Lower lobe of right lung (tissue), 2 donors: ENCODE measurements around the gene LAMB3. TPM values are rescaled to one million over a fixed set of nuclear protein-coding genes. Genes with fewer than 3 reads are reported as not detected.
A peak's percentile ranks its signal among the peaks of the same experiment; 100 is the strongest.

Source experiments
- ATAC-seq, 2 donors: fragments of 200-7000 bp; cut with Tn5 transposase; one replicate each; pipeline ENCODE4 v1.9.1; 2020 to 2022; ENCODE audit warnings: mild to moderate bottlenecking in 2 of 2, moderate library complexity in 2 of 2
- DNase-seq: peaks from one replicate; pipeline ENCODE4 v3.0.0-alpha.2; 2020
- H3K27ac ChIP-seq: fragments of 200-600 bp; one replicate; pipeline ENCODE4 v1.8.0; 2022
- H3K27me3 ChIP-seq: fragments of 200-600 bp; one replicate; pipeline ENCODE4 v1.8.0; 2022; ENCODE audit warnings: low read depth
- H3K36me3 ChIP-seq: fragments of 200-600 bp; one replicate; pipeline ENCODE4 v1.8.0; 2022; ENCODE audit warnings: mild to moderate bottlenecking
- H3K4me1 ChIP-seq: fragments of 200-600 bp; one replicate; pipeline ENCODE4 v1.8.0; 2022
- H3K4me3 ChIP-seq: fragments of 200-600 bp; one replicate; pipeline ENCODE4 v1.8.0; 2022; ENCODE audit warnings: mild to moderate bottlenecking
- H3K9me3 ChIP-seq: fragments of 200-600 bp; one replicate; pipeline ENCODE4 v1.8.0; 2022
- CTCF ChIP-seq: fragments of 200-600 bp; IDR thresholded peaks from one replicate; pipeline ENCODE4 v1.8.0; 2022; ENCODE audit warnings: antibody characterized with exemption, mild to moderate bottlenecking
- intact Hi-C: fragments of 100-400 bp; cut with DNase I; formaldehyde crosslinking; loops from one replicate; pipeline ENCODE4 v1.11.0; 2022
- total RNA-seq: library from RNA; stranded (reverse); fragmentation: NEBNext Ultra II Directional; extraction: Animal tissue kit (Norgen Biotek cat#: 25700); gene quantifications from one replicate; pipeline ENCODE4 v1.2.1, GENCODE V29; 2021
- donor health status: DM: no; HTN: yes; CAD: no; lungs with severe emphysema.

The LAMB3 gene
- total RNA-seq, 1 donor from 2014 or later = 47.2 TPM

GRCh38 chr1:209601809-209602657 is 50.2 kb downstream of the LAMB3 start:
- Histone ChIP-seq H3K36me3 (no peaks in the 10 kb centered on the region), H3K4me3 (no peak overlapping the region), H3K27me3 (peaks cover 5% of the 10 kb centered on the region), H3K4me1 (no peaks in the 10 kb centered on the region), H3K9me3 (no peaks in the 10 kb centered on the region), H3K27ac (no peak overlapping the region)
- no peak for DNase-seq
- ATAC-seq = peak; percentile 73 to 83
- intact Hi-C loops = no loop called here
- TF ChIP-seq CTCF = peak; percentile 59

- no peak for ATAC-seq
- no peak for DNase-seq
- Histone ChIP-seq H3K27ac (no peak overlapping the region), H3K4me3 (no peak overlapping the region), H3K27me3 (peaks cover 5% of the 10 kb centered on the region), H3K36me3 (no peaks in the 10 kb centered on the region), H3K4me1 (no peaks in the 10 kb centered on the region), H3K9me3 (no peaks in the 10 kb centered on the region)
- TF ChIP-seq CTCF = no peak
- intact Hi-C loops = no loop called here
These were observed 51.7 kb downstream of the LAMB3 start for GRCh38 chr1:209600541-209600940.

- TF ChIP-seq CTCF = no peak
- intact Hi-C loops = no loop called here
- Histone ChIP-seq H3K27ac (no peak overlapping the region), H3K27me3 (peaks cover 5% of the 10 kb centered on the region), H3K36me3 (no peaks in the 10 kb centered on the region), H3K4me3 (no peak overlapping the region), H3K4me1 (no peaks in the 10 kb centered on the region), H3K9me3 (no peaks in the 10 kb centered on the region)
- ATAC-seq (no peak), DNase-seq (no peak)
These were observed 54.0 kb downstream of the LAMB3 start for GRCh38 chr1:209598227-209598626.

- Histone ChIP-seq H3K36me3 (no peaks in the 10 kb centered on the region), H3K27ac (no peak overlapping the region), H3K27me3 (peaks cover 5% of the 10 kb centered on the region), H3K4me1 (no peaks in the 10 kb centered on the region), H3K9me3 (no peaks in the 10 kb centered on the region), H3K4me3 (no peak overlapping the region)
- ATAC-seq = no peak
- DNase-seq = no peak
- no peak for TF ChIP-seq CTCF
- intact Hi-C loops = no loop called here
These were observed 54.7 kb downstream of the LAMB3 start for GRCh38 chr1:209597499-209597898.

GRCh38 chr1:209595599-209596285 is 56.5 kb downstream of the LAMB3 start:
- peaks cover 5% of the 10 kb centered on the region for H3K27me3 ChIP-seq
- no peak overlapping the region for H3K27ac ChIP-seq
- no peak for TF ChIP-seq CTCF
- H3K4me1 ChIP-seq = no peaks in the 10 kb centered on the region
- no peak overlapping the region for H3K4me3 ChIP-seq
- no peaks in the 10 kb centered on the region for H3K36me3 ChIP-seq
- no peak for ATAC-seq
- intact Hi-C loops = no loop called here
- H3K9me3 ChIP-seq = no peaks in the 10 kb centered on the region
- no peak for DNase-seq
